ENCODE measurements around the gene CRELD1.

The CRELD1 gene

DNA sequence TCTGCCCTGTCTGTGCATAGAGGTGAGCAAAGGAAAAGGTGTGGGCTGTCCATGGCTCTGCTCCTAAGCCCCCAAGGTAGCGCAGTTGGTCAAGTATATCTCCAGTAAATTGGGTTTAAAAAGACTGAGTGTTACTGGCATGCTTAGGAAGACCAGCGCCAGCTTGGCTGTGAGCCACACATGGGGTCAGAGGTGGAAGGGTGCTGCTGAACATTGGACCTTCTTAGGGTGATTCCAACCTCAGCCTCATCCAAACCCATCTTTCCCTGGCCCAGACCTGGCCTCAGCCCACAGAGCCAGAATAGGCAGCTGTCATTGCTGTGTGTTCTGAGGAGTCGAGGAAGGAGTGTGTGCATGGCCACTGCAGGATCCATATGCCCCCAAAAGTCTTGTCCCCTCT lies 25.3 kb upstream of the CRELD1 start:
- no peak overlapping the region for H4K91ac ChIP-seq (ENCODE audit: low read depth, low read length, poor library complexity)
- no peak overlapping the region for H2BK120ac ChIP-seq (ENCODE audit: low read depth, low read length)
- H3K36me3 ChIP-seq (replicated peaks in 1 of 2; ENCODE audit: control insufficient read depth in 2 of 2, insufficient read depth in 2 of 2, low read length in 2 of 2): no peaks in the 10 kb centered on the region
- H3K9me3 ChIP-seq (replicated peaks in 1 of 2; ENCODE audit: control insufficient read depth in 2 of 2, insufficient read depth in 1 of 2, low read depth in 1 of 2, low read length in 2 of 2): peaks cover 0 to 2% of the 10 kb centered on the region in 2 donors
- H2BK12ac ChIP-seq (ENCODE audit: low read length): no peak overlapping the region
- H3K27ac ChIP-seq (replicated peaks; ENCODE audit: low read length): no peak overlapping the region
- H3K79me1 ChIP-seq (ENCODE audit: low read depth, low read length): no peaks in the 10 kb centered on the region
- no peak overlapping the region for H3K4me3 ChIP-seq (ENCODE audit: low read length in 2 of 2)
- H3K27me3 ChIP-seq (ENCODE audit: control insufficient read depth in 3 of 3, insufficient read depth in 3 of 3, low read depth in 1 of 3, low read length in 3 of 3): peaks cover 0 to 8% (median 0%) of the 10 kb centered on the region in 3 experiments
- H3K14ac ChIP-seq (ENCODE audit: low read length): no peak overlapping the region
- no peak overlapping the region for H3K18ac ChIP-seq (ENCODE audit: low read length)
- no peak overlapping the region for H3K23ac ChIP-seq (ENCODE audit: low read depth, low read length, poor library complexity)
- H3K4ac ChIP-seq (ENCODE audit: low read length): no peak overlapping the region
- H2AFZ ChIP-seq (ENCODE audit: low read length): no peak overlapping the region
- H4K8ac ChIP-seq (ENCODE audit: low read depth, low read length): no peak overlapping the region
- no peak overlapping the region for H3K9ac ChIP-seq (ENCODE audit: low read depth, low read length, poor library complexity)
- no peak overlapping the region for H2BK15ac ChIP-seq (ENCODE audit: low read length)
- no peaks in the 10 kb centered on the region for H3K4me1 ChIP-seq (ENCODE audit: control insufficient read depth in 2 of 2, insufficient read depth in 1 of 2, low read depth in 1 of 2, low read length in 2 of 2)
- no peak overlapping the region for H2AK5ac ChIP-seq (ENCODE audit: low read depth, low read length)
- no peak overlapping the region for H2BK5ac ChIP-seq (ENCODE audit: low read length)
- DNase-seq (ENCODE audit: low spot score): no peak
- no CpG with 5 or more reads among the region's 3 CpGs for WGBS, 2 donors (ENCODE audit: extremely low coverage in 2 of 2, insufficient read length in 2 of 2, insufficient replicate concordance in 1 of 2)
- H3K4me2 ChIP-seq (ENCODE audit: insufficient read depth, low read length, poor library complexity, severe bottlenecking): no peak overlapping the region

- no CpG with 5 or more reads among the region's 7 CpGs for WGBS, 2 donors (ENCODE audit: extremely low coverage in 2 of 2, insufficient read length in 2 of 2, insufficient replicate concordance in 1 of 2)
Measured at GRCh38 chr3:9909221-9910013, 24.2 kb upstream of the CRELD1 start.

DNA sequence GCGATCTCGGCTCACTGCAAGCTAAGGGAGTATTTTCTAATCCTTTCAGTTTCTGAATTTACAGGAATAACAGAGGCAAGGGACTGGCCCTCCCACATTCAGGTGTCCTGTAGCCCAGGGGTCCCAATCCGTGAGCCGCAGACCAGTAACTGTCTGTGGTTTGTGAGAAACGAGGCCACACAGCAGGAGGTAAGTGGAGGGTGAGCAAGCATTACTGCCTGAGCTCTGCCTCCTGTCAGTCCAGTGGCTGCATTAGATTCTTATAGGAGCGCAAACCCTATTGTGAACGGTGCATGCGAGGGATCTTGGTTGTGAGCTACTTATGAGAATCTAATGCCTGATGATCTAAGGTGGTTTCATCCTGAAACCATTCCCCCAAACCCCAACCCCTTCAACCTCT lies 21.8 kb upstream of the CRELD1 start:
- H2BK5ac ChIP-seq (ENCODE audit: low read length): no peak overlapping the region

More at GRCh38 chr3:9909221-9910013, 24.2 kb upstream of the CRELD1 start:
- Histone ChIP-seq H3K9me3 (replicated peaks in 1 of 2; ENCODE audit: control insufficient read depth in 2 of 2, insufficient read depth in 1 of 2, low read depth in 1 of 2, low read length in 2 of 2) (peaks cover 0 to 2% of the 10 kb centered on the region in 2 donors), H3K18ac (ENCODE audit: low read length) (no peak overlapping the region), H3K27ac (replicated peaks; ENCODE audit: low read length) (no peak overlapping the region), H2BK120ac (ENCODE audit: low read depth, low read length) (no peak overlapping the region), H3K4me1 (ENCODE audit: control insufficient read depth in 2 of 2, insufficient read depth in 1 of 2, low read depth in 1 of 2, low read length in 2 of 2) (no peaks in the 10 kb centered on the region), H3K79me1 (ENCODE audit: low read depth, low read length) (no peaks in the 10 kb centered on the region), H2BK12ac (ENCODE audit: low read length) (no peak overlapping the region), H3K23ac (ENCODE audit: low read depth, low read length, poor library complexity) (no peak overlapping the region), H3K36me3 (replicated peaks in 1 of 2; ENCODE audit: control insufficient read depth in 2 of 2, insufficient read depth in 2 of 2, low read length in 2 of 2) (no peaks in the 10 kb centered on the region), H3K4me3 (ENCODE audit: low read length in 2 of 2) (no peak overlapping the region), H2BK5ac (ENCODE audit: low read length) (no peak overlapping the region), H2BK15ac (ENCODE audit: low read length) (no peak overlapping the region), H3K9ac (ENCODE audit: low read depth, low read length, poor library complexity) (peak overlapping the region; percentile 7), H3K4ac (ENCODE audit: low read length) (no peak overlapping the region), H4K91ac (ENCODE audit: low read depth, low read length, poor library complexity) (no peak overlapping the region), H4K8ac (ENCODE audit: low read depth, low read length) (no peak overlapping the region), H2AFZ (ENCODE audit: low read length) (no peak overlapping the region), H3K27me3 (ENCODE audit: control insufficient read depth in 3 of 3, insufficient read depth in 3 of 3, low read depth in 1 of 3, low read length in 3 of 3) (peaks cover 0 to 8% (median 4%) of the 10 kb centered on the region in 3 experiments), H3K4me2 (ENCODE audit: insufficient read depth, low read length, poor library complexity, severe bottlenecking) (no peak overlapping the region), H3K14ac (ENCODE audit: low read length) (no peak overlapping the region), H2AK5ac (ENCODE audit: low read depth, low read length) (no peak overlapping the region)
- DNase-seq (ENCODE audit: low spot score): no peak

DNA sequence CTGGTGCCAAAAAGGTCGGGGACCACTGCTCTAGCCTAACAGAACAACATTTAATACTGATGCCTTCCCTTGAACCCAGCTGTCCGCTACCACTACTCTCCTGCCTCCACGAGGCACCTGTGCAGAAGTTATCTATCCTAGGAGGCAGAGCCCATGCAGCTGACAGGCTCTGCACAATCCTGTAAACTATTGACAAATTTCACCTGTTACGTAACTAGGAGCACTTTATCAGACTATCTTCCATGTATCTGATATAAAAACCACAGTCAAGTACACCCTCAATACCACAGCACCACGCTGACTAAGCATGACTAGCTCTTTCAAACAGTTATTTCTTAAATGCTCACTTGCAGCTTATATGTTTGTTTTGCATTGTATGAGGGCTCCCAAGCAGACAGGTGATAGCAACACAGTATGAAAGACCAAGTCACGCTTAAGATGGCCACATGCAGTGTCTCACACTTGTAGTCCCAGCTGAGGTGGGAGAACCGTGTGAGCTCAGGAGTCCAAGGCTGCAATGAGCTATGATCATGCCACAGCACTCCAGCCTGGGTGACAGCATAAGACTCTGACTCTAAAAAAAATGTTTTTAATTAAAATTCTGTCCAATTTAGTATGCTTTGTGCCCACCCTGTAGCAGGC lies 21.2 kb upstream of the CRELD1 start:
- no peak overlapping the region for H2AK5ac ChIP-seq (ENCODE audit: low read depth, low read length)
- H3K9me3 ChIP-seq (replicated peaks in 1 of 2; ENCODE audit: control insufficient read depth in 2 of 2, insufficient read depth in 1 of 2, low read depth in 1 of 2, low read length in 2 of 2): peaks cover 0 to 2% of the 10 kb centered on the region in 2 donors
- H3K9ac ChIP-seq (ENCODE audit: low read depth, low read length, poor library complexity): no peak overlapping the region
- H3K79me1 ChIP-seq (ENCODE audit: low read depth, low read length): no peaks in the 10 kb centered on the region
- no peak overlapping the region for H2AFZ ChIP-seq (ENCODE audit: low read length)
- no CpG with 5 or more reads among the region's 7 CpGs for WGBS, 2 donors (ENCODE audit: extremely low coverage in 2 of 2, insufficient read length in 2 of 2, insufficient replicate concordance in 1 of 2)
- no peak overlapping the region for H3K4me3 ChIP-seq (ENCODE audit: low read length in 2 of 2)
- no peak overlapping the region for H3K18ac ChIP-seq (ENCODE audit: low read length)
- H2BK15ac ChIP-seq (ENCODE audit: low read length): no peak overlapping the region
- H3K27ac ChIP-seq (replicated peaks; ENCODE audit: low read length): no peak overlapping the region
- no peak overlapping the region for H4K91ac ChIP-seq (ENCODE audit: low read depth, low read length, poor library complexity)
- peaks cover 0 to 15% (median 8%) of the 10 kb centered on the region in 3 experiments for H3K27me3 ChIP-seq (ENCODE audit: control insufficient read depth in 3 of 3, insufficient read depth in 3 of 3, low read depth in 1 of 3, low read length in 3 of 3)
- H3K23ac ChIP-seq (ENCODE audit: low read depth, low read length, poor library complexity): no peak overlapping the region
- H3K14ac ChIP-seq (ENCODE audit: low read length): no peak overlapping the region
- no peak for DNase-seq (ENCODE audit: low spot score)
- H3K36me3 ChIP-seq (replicated peaks in 1 of 2; ENCODE audit: control insufficient read depth in 2 of 2, insufficient read depth in 2 of 2, low read length in 2 of 2): no peaks in the 10 kb centered on the region
- no peak overlapping the region for H2BK5ac ChIP-seq (ENCODE audit: low read length)
- no peak overlapping the region for H4K8ac ChIP-seq (ENCODE audit: low read depth, low read length)
- no peak overlapping the region for H2BK120ac ChIP-seq (ENCODE audit: low read depth, low read length)
- H3K4me1 ChIP-seq (ENCODE audit: control insufficient read depth in 2 of 2, insufficient read depth in 1 of 2, low read depth in 1 of 2, low read length in 2 of 2): peaks cover 12 to 17% of the 10 kb centered on the region in 2 donors
- no peak overlapping the region for H2BK12ac ChIP-seq (ENCODE audit: low read length)
- H3K4me2 ChIP-seq (ENCODE audit: insufficient read depth, low read length, poor library complexity, severe bottlenecking): no peak overlapping the region
- no peak overlapping the region for H3K4ac ChIP-seq (ENCODE audit: low read length)

More for the DNA sequence above, 21.8 kb upstream of the CRELD1 start:
- Histone ChIP-seq H3K36me3 (replicated peaks in 1 of 2; ENCODE audit: control insufficient read depth in 2 of 2, insufficient read depth in 2 of 2, low read length in 2 of 2) (no peaks in the 10 kb centered on the region), H4K8ac (ENCODE audit: low read depth, low read length) (no peak overlapping the region), H3K27ac (replicated peaks; ENCODE audit: low read length) (no peak overlapping the region), H3K9me3 (replicated peaks in 1 of 2; ENCODE audit: control insufficient read depth in 2 of 2, insufficient read depth in 1 of 2, low read depth in 1 of 2, low read length in 2 of 2) (peaks cover 0 to 2% of the 10 kb centered on the region in 2 donors), H3K14ac (ENCODE audit: low read length) (no peak overlapping the region), H2AK5ac (ENCODE audit: low read depth, low read length) (no peak overlapping the region), H3K4ac (ENCODE audit: low read length) (no peak overlapping the region), H3K4me2 (ENCODE audit: insufficient read depth, low read length, poor library complexity, severe bottlenecking) (no peak overlapping the region), H3K27me3 (ENCODE audit: control insufficient read depth in 3 of 3, insufficient read depth in 3 of 3, low read depth in 1 of 3, low read length in 3 of 3) (peaks cover 0 to 15% (median 8%) of the 10 kb centered on the region in 3 experiments), H3K79me1 (ENCODE audit: low read depth, low read length) (no peaks in the 10 kb centered on the region), H2AFZ (ENCODE audit: low read length) (no peak overlapping the region), H3K18ac (ENCODE audit: low read length) (no peak overlapping the region), H2BK12ac (ENCODE audit: low read length) (no peak overlapping the region), H2BK15ac (ENCODE audit: low read length) (no peak overlapping the region), H3K4me1 (ENCODE audit: control insufficient read depth in 2 of 2, insufficient read depth in 1 of 2, low read depth in 1 of 2, low read length in 2 of 2) (peaks cover 10 to 13% of the 10 kb centered on the region in 2 donors), H2BK120ac (ENCODE audit: low read depth, low read length) (no peak overlapping the region), H3K4me3 (ENCODE audit: low read length in 2 of 2) (no peak overlapping the region), H3K9ac (ENCODE audit: low read depth, low read length, poor library complexity) (no peak overlapping the region), H4K91ac (ENCODE audit: low read depth, low read length, poor library complexity) (no peak overlapping the region), H3K23ac (ENCODE audit: low read depth, low read length, poor library complexity) (no peak overlapping the region)
- no peak for DNase-seq (ENCODE audit: low spot score)
- no CpG with 5 or more reads among the region's 8 CpGs for WGBS, 2 donors (ENCODE audit: extremely low coverage in 2 of 2, insufficient read length in 2 of 2, insufficient replicate concordance in 1 of 2)

Measured in neuronal stem cell (in vitro differentiated cells).